H1 (cell line): ENCODE measurements around the gene CAMK2D. TPM values are rescaled to one million over a fixed set of nuclear protein-coding genes. Genes with fewer than 3 reads are reported as not detected.

Experiments used
- GTF2F1 ChIP-seq: IDR thresholded peaks from 2 replicates; pipeline ENCODE4 v1.6.1; 2012; ENCODE audit warnings: low read depth, low read length, improper control_type of control experiment, borderline replicate concordance
- HDAC6 ChIP-seq: IDR thresholded peaks from one replicate; pipeline ENCODE4 v1.7.1; 2012; ENCODE audit warnings: low read depth, mild to moderate bottlenecking, inconsistent platforms, low read length, moderate library complexity
- PHF8 ChIP-seq: fragments of 200-600 bp; sonication (generic); conservative IDR thresholded peaks from 2 replicates; pipeline ENCODE4 v1.7.1; 2012; ENCODE audit warnings: low read depth, mild to moderate bottlenecking, inconsistent platforms, low read length, moderate library complexity
- POU5F1 ChIP-seq: IDR thresholded peaks from 2 replicates; pipeline ENCODE4 v1.6.1; 2011; ENCODE audit warnings: low read depth, mild to moderate bottlenecking, low read length, moderate library complexity
- RXRA ChIP-seq: IDR thresholded peaks from 2 replicates; pipeline ENCODE4 v1.6.1; 2011; ENCODE audit warnings: low read depth, mild to moderate bottlenecking, low read length, moderate library complexity; ENCODE audit not compliant: insufficient read depth
- SAP30 ChIP-seq: fragments of 300-600 bp; sonication (generic); IDR thresholded peaks from 2 replicates; pipeline ENCODE4 v1.7.1; 2012; ENCODE audit warnings: low read length, moderate library complexity, mild to moderate bottlenecking, inconsistent platforms; ENCODE audit not compliant: insufficient read depth, insufficient replicate concordance
- TAF1 ChIP-seq: IDR thresholded peaks from 2 replicates; pipeline ENCODE4 v1.6.1; 2011; ENCODE audit warnings: mild to moderate bottlenecking, low read depth, low read length
- ZNF274 ChIP-seq: IDR thresholded peaks from 2 replicates; pipeline ENCODE4 v1.7.0; 2012; ENCODE audit warnings: low read length, borderline replicate concordance; ENCODE audit errors: extremely low read depth
- polyA plus RNA-seq, 7 experiments: library from polyadenylated mRNA; depleted of rRNA in 3 of 7; stranded (reverse) in 5 of 7; unstranded in 2 of 7; fragments of >200 nt in 5 of 7; fragments of 200-250 nt in 2 of 7; gene quantifications; 1 replicate in 5 of 7; 2 replicates in 1 of 7; 4 replicates in 1 of 7; pipeline versions ENCODE4 v1.2.1 to v1.2.3, GENCODE V29; 2011 to 2013; ENCODE audit warnings: missing spikeins in 2 of 7, mixed read lengths in 2 of 7
- total RNA-seq: library from RNA; stranded (reverse); fragmentation: NEBNext Ultra II Directional; extraction: Animal tissue kit (Norgen Biotek cat#: 25700); gene quantifications from 2 replicates; pipeline ENCODE4 v1.2.1, GENCODE V29; 2021
- TF ChIP-seq, protein P1 (sequence below): fragments of 300-600 bp; sonication (generic); IDR thresholded peaks from 2 replicates; pipeline ENCODE4 v1.7.1; 2012; ENCODE audit warnings: low read length, moderate library complexity, mild to moderate bottlenecking, inconsistent platforms; ENCODE audit not compliant: insufficient replicate concordance

Gene CAMK2D
- total and polyA plus RNA-seq, 2 of the 8 experiments (the other 6 are each of a cell fraction or from before 2014, with no cell fraction given), result 3.2 to 7.0 TPM

DNA sequence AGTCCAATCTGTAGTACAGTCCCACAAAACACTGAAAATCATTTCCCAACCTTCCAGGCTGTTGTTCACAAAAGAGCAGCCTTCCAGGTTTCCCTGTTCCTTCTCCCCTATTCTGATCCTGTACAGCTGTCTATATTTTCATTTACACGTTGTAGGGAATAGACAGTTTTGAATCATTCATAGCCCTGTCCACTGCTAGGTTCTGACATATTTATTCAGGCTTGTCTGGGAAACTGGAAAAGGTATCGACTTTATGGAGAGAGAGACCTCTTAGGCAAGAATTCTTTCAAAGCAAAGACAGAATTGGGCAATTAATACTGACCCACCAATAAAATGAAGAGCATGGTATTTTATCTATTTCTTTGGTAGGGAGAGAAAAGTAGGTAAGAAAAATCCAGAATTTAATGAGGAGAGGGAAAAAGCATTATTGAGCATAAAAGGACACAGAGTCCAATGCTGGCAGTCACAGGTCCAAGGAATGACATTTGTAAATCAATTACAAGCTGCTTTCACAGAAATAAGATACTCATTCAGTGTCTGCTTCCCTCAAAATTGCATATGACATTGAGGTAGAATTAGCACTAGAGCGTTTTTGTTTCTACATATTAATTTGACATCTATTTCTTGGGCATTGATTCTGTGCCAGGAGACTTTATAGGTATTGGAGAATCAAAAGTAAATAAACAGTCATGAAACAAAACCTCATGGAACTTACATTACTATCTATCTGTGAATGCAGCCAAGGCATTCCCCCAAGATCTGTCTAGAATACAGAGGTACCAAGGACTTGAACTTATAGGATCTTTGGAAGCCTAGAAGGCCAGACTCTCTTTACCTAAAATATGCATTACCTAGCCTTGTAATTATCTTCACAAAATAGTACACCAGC, 127.2 kb downstream of the CAMK2D start (continued):
- TF ChIP-seq, protein P1, sequence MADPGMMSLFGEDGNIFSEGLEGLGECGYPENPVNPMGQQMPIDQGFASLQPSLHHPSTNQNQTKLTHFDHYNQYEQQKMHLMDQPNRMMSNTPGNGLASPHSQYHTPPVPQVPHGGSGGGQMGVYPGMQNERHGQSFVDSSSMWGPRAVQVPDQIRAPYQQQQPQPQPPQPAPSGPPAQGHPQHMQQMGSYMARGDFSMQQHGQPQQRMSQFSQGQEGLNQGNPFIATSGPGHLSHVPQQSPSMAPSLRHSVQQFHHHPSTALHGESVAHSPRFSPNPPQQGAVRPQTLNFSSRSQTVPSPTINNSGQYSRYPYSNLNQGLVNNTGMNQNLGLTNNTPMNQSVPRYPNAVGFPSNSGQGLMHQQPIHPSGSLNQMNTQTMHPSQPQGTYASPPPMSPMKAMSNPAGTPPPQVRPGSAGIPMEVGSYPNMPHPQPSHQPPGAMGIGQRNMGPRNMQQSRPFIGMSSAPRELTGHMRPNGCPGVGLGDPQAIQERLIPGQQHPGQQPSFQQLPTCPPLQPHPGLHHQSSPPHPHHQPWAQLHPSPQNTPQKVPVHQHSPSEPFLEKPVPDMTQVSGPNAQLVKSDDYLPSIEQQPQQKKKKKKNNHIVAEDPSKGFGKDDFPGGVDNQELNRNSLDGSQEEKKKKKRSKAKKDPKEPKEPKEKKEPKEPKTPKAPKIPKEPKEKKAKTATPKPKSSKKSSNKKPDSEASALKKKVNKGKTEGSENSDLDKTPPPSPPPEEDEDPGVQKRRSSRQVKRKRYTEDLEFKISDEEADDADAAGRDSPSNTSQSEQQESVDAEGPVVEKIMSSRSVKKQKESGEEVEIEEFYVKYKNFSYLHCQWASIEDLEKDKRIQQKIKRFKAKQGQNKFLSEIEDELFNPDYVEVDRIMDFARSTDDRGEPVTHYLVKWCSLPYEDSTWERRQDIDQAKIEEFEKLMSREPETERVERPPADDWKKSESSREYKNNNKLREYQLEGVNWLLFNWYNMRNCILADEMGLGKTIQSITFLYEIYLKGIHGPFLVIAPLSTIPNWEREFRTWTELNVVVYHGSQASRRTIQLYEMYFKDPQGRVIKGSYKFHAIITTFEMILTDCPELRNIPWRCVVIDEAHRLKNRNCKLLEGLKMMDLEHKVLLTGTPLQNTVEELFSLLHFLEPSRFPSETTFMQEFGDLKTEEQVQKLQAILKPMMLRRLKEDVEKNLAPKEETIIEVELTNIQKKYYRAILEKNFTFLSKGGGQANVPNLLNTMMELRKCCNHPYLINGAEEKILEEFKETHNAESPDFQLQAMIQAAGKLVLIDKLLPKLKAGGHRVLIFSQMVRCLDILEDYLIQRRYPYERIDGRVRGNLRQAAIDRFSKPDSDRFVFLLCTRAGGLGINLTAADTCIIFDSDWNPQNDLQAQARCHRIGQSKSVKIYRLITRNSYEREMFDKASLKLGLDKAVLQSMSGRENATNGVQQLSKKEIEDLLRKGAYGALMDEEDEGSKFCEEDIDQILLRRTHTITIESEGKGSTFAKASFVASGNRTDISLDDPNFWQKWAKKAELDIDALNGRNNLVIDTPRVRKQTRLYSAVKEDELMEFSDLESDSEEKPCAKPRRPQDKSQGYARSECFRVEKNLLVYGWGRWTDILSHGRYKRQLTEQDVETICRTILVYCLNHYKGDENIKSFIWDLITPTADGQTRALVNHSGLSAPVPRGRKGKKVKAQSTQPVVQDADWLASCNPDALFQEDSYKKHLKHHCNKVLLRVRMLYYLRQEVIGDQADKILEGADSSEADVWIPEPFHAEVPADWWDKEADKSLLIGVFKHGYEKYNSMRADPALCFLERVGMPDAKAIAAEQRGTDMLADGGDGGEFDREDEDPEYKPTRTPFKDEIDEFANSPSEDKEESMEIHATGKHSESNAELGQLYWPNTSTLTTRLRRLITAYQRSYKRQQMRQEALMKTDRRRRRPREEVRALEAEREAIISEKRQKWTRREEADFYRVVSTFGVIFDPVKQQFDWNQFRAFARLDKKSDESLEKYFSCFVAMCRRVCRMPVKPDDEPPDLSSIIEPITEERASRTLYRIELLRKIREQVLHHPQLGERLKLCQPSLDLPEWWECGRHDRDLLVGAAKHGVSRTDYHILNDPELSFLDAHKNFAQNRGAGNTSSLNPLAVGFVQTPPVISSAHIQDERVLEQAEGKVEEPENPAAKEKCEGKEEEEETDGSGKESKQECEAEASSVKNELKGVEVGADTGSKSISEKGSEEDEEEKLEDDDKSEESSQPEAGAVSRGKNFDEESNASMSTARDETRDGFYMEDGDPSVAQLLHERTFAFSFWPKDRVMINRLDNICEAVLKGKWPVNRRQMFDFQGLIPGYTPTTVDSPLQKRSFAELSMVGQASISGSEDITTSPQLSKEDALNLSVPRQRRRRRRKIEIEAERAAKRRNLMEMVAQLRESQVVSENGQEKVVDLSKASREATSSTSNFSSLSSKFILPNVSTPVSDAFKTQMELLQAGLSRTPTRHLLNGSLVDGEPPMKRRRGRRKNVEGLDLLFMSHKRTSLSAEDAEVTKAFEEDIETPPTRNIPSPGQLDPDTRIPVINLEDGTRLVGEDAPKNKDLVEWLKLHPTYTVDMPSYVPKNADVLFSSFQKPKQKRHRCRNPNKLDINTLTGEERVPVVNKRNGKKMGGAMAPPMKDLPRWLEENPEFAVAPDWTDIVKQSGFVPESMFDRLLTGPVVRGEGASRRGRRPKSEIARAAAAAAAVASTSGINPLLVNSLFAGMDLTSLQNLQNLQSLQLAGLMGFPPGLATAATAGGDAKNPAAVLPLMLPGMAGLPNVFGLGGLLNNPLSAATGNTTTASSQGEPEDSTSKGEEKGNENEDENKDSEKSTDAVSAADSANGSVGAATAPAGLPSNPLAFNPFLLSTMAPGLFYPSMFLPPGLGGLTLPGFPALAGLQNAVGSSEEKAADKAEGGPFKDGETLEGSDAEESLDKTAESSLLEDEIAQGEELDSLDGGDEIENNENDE, result no peak
- no peak for TF ChIP-seq TAF1
- TF ChIP-seq PHF8, result no peak
- TF ChIP-seq POU5F1, result no peak
- TF ChIP-seq GTF2F1, result no peak
- TF ChIP-seq RXRA, result no peak
- no peak for TF ChIP-seq HDAC6
- no peak for TF ChIP-seq SAP30
- no peak for TF ChIP-seq ZNF274
